SK-N-SH (cell line): ENCODE data around the gene FKRP. TPM values are rescaled to one million over a fixed set of nuclear protein-coding genes. Genes with fewer than 3 reads are reported as not detected.

Experiments
- CTCF ChIA-PET: fragments of 300-600, 350-600 bp; formaldehyde crosslinking; extraction: SDS; loops from one replicate; lab custom pipeline; 2021; lab: Yijun Ruan, JAX
- POLR2A ChIA-PET: fragments of 350-600 bp; sonication (Branson Sonifier 250); formaldehyde crosslinking; extraction: SDS; loops from one replicate; lab custom pipeline; 2020; ENCODE audit warnings: antibody characterized with exemption, inconsistent platforms; lab: Yijun Ruan, JAX
- DNase-seq: peaks from one replicate; pipeline ENCODE4 v3.0.0; 2012
- H2AFZ ChIP-seq: fragments of 200-600 bp; sonication (generic); 2 replicates; pipeline ENCODE4 v1.8.1; 2016; ENCODE audit warnings: antibody characterized with exemption, mild to moderate bottlenecking, low read depth
- H3F3A ChIP-seq: fragments of 200-600 bp; sonication (generic); replicated peaks from 2 replicates; pipeline ENCODE3; 2016; ENCODE audit warnings: antibody characterized with exemption, mild to moderate bottlenecking; ENCODE audit not compliant: insufficient read depth
- H3K27ac ChIP-seq, 2 experiments: fragments of 200-500 bp in 1 of 2; fragments of 200-600 bp in 1 of 2; sonication (Bioruptor generic) in 1 of 2; sonication (generic), shearing (Covaris generic) in 1 of 2; 2 replicates each; pipeline versions ENCODE4 v1.5.1 to v1.6.1; 2014 to 2016; ENCODE audit warnings: low read depth in 2 of 2, inconsistent platforms in 1 of 2, low read length in 1 of 2, mild to moderate bottlenecking in 1 of 2, mixed read lengths in 1 of 2
- H3K27me3 ChIP-seq: fragments of 200-600 bp; sonication (generic), shearing (Covaris generic); 2 replicates; pipeline ENCODE4 v1.6.1; 2016; ENCODE audit warnings: mixed run types; ENCODE audit not compliant: insufficient read depth
- H3K36me3 ChIP-seq, 2 experiments: fragments of 200-500 bp in 1 of 2; fragments of 200-600 bp in 1 of 2; sonication (Bioruptor generic) in 1 of 2; sonication (generic) in 1 of 2; replicated peaks in 1 of 2; 2 replicates each; pipeline versions ENCODE3 to v1.5.1; 2014 to 2016; ENCODE audit warnings: low read length in 1 of 2, mild to moderate bottlenecking in 1 of 2; ENCODE audit not compliant: insufficient read depth in 2 of 2, control insufficient read depth in 1 of 2
- H3K4me1 ChIP-seq, 2 experiments: fragments of 200-500 bp in 1 of 2; fragments of 200-600 bp in 1 of 2; sonication (Bioruptor generic) in 1 of 2; sonication (generic), shearing (Covaris generic) in 1 of 2; 2 replicates each; pipeline versions ENCODE4 v1.5.1 to v1.6.1; 2014 to 2016; ENCODE audit warnings: low read depth in 1 of 2, low read length in 1 of 2, mixed run types in 1 of 2; ENCODE audit not compliant: insufficient read depth in 2 of 2, control insufficient read depth in 1 of 2
- H3K4me2 ChIP-seq: fragments of 200-600 bp; sonication (generic), shearing (Covaris generic); 2 replicates; pipeline ENCODE4 v1.6.1; 2017; ENCODE audit warnings: mixed run types
- H3K4me3 ChIP-seq, 2 experiments: fragments of 200-500 bp in 1 of 2; fragments of 200-600 bp in 1 of 2; sonication (Bioruptor generic) in 1 of 2; sonication (generic), shearing (Covaris generic) in 1 of 2; 2 replicates each; pipeline versions ENCODE4 v1.5.1 to v1.8.1; 2014 to 2016; ENCODE audit warnings: low read depth in 2 of 2, inconsistent platforms in 1 of 2, low read length in 1 of 2, mild to moderate bottlenecking in 1 of 2, mixed read lengths in 1 of 2, moderate library complexity in 1 of 2
- H3K79me2 ChIP-seq: fragments of 200-600 bp; sonication (generic); 2 replicates; pipeline ENCODE4 v1.8.1; 2017; ENCODE audit warnings: mild to moderate bottlenecking; ENCODE audit not compliant: insufficient read depth
- H3K9ac ChIP-seq: fragments of 200-600 bp; sonication (generic); 2 replicates; pipeline ENCODE4 v1.6.1; 2017; ENCODE audit warnings: mixed run types
- H3K9me2 ChIP-seq: fragments of 200-600 bp; sonication (generic); 2 replicates; pipeline ENCODE4 v1.6.1; 2017; ENCODE audit warnings: mixed run types
- H3K9me3 ChIP-seq: fragments of 200-600 bp; sonication (generic); 2 replicates; pipeline ENCODE4 v1.6.1; 2017; ENCODE audit warnings: mixed run types, mild to moderate bottlenecking, moderate library complexity
- H4K20me1 ChIP-seq: fragments of 200-600 bp; sonication (generic); 2 replicates; pipeline ENCODE4 v1.6.1; 2017; ENCODE audit warnings: mild to moderate bottlenecking, mixed run types; ENCODE audit not compliant: insufficient read depth
- EP300 ChIP-seq, 2 experiments: IDR thresholded peaks; 2 replicates each; pipeline versions ENCODE4 v1.4.0 to v1.6.1; 2012; ENCODE audit warnings: borderline replicate concordance in 1 of 2, low read depth in 1 of 2, low read length in 1 of 2
- EZH2phosphoT487 ChIP-seq: fragments of 200-600 bp; sonication (generic); IDR thresholded peaks from 2 replicates; pipeline ENCODE4 v1.6.1; 2017; ENCODE audit warnings: low read depth, mixed run types, mild to moderate bottlenecking, antibody characterized with exemption, moderate library complexity, borderline replicate concordance
- FOSL2 ChIP-seq: IDR thresholded peaks from 2 replicates; pipeline ENCODE4 v1.4.0; 2012; ENCODE audit warnings: low read depth, mild to moderate bottlenecking, moderate library complexity, borderline replicate concordance
- FOXJ3 ChIP-seq: sonication (generic); formaldehyde crosslinking; IDR thresholded peaks from 2 replicates; pipeline ENCODE4 v1.5.1; 2020; ENCODE audit warnings: mild to moderate bottlenecking, missing genetic modification reagents
- GABPA ChIP-seq: IDR thresholded peaks from 2 replicates; pipeline ENCODE4 v1.4.0; 2012; ENCODE audit warnings: low read depth, mild to moderate bottlenecking
- MAX ChIP-seq: IDR thresholded peaks from 2 replicates; pipeline ENCODE4 v1.4.0; 2012; ENCODE audit warnings: low read depth
- MEF2A ChIP-seq: IDR thresholded peaks from 2 replicates; pipeline ENCODE4 v1.4.0; 2012; ENCODE audit warnings: low read depth, borderline replicate concordance
- MXI1 ChIP-seq: IDR thresholded peaks from 2 replicates; pipeline ENCODE4 v1.6.1; 2012; ENCODE audit warnings: mild to moderate bottlenecking, low read depth, low read length, improper control_type of control experiment
- NFIC ChIP-seq: IDR thresholded peaks from 2 replicates; pipeline ENCODE4 v1.4.0; 2012; ENCODE audit warnings: borderline replicate concordance
- NRF1 ChIP-seq: IDR thresholded peaks from 2 replicates; pipeline ENCODE4 v1.6.1; 2012; ENCODE audit warnings: low read depth, mild to moderate bottlenecking, low read length
- RAD21 ChIP-seq: IDR thresholded peaks from 2 replicates; pipeline ENCODE4 v1.6.1; 2012; ENCODE audit warnings: mild to moderate bottlenecking, low read length
- RCOR1 ChIP-seq: fragments of 150-350 bp; IDR thresholded peaks from 2 replicates; pipeline ENCODE4 v1.6.1; 2017; ENCODE audit warnings: antibody characterized with exemption, low read length
- RXRA ChIP-seq: IDR thresholded peaks from 2 replicates; pipeline ENCODE4 v1.4.0; 2012; ENCODE audit warnings: low read depth, mild to moderate bottlenecking, borderline replicate concordance
- SMC3 ChIP-seq: IDR thresholded peaks from 2 replicates; pipeline ENCODE4 v1.6.1; 2012; ENCODE audit warnings: low read depth, low read length, improper control_type of control experiment
- TEAD4 ChIP-seq: IDR thresholded peaks from 2 replicates; pipeline ENCODE4 v1.4.0; 2012; ENCODE audit warnings: mild to moderate bottlenecking, borderline replicate concordance; ENCODE audit not compliant: insufficient read depth
- USF1 ChIP-seq: IDR thresholded peaks from 2 replicates; pipeline ENCODE4 v1.4.0; 2012; ENCODE audit warnings: low read depth, borderline replicate concordance
- WGBS: methylation state at CpG from one replicate; pipeline ENCODE4 v1.1.6; 2017; ENCODE audit warnings: low lambda C conversion rate; 5-methylcytosine and 5-hydroxymethylcytosine counted together
- polyA plus RNA-seq, 3 experiments: library from polyadenylated mRNA; depleted of rRNA; stranded (reverse); fragments of >200 nt; gene quantifications; 2 replicates each; pipeline ENCODE4 v1.2.3, GENCODE V29; 2012
- TF ChIP-seq, protein P1 (sequence below): fragments of 150-350 bp; IDR thresholded peaks from 2 replicates; pipeline ENCODE4 v1.6.1; 2017; ENCODE audit warnings: antibody characterized with exemption, low read length, low read depth, borderline replicate concordance
- TF ChIP-seq, protein P2 (sequence below): IDR thresholded peaks from 2 replicates; pipeline ENCODE4; 2012
- TF ChIP-seq, protein P3 (sequence below): IDR thresholded peaks from 2 replicates; pipeline ENCODE4 v1.4.0; 2012; ENCODE audit warnings: low read depth, borderline replicate concordance

The FKRP gene
- polyA plus RNA-seq, 1 of the 3 experiments (the other 2 are of a cell fraction) = 37.3 TPM

DNA sequence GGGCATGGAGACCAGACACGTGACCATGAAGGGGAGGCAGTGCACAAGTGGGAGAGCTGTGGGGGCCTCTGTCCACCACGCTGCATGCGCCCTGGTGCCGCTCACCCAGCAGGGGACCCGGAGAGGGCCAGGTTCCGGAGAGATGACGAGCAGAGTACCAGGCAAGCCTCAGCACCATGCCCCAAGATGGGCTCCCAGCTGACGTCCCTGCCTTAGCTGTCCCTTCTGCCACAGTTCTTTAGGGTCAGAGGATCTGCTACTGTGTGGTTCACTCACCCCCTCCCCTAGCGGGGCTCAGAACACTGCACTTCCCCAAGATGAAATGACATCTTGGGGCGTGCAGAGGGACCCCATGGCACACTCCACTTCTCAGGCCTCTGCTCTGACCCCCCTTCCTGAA lies 19.3 kb upstream of the FKRP start:
- H3K9ac ChIP-seq = no peak overlapping the region
- 96% methylated on average over 7 of the region's 10 CpGs for WGBS
- no peak overlapping the region for H3K4me3 ChIP-seq
- H4K20me1 ChIP-seq = peaks cover 39% of the 10 kb centered on the region
- H3K4me2 ChIP-seq = no peak overlapping the region
- no peaks in the 10 kb centered on the region for H3K9me2 ChIP-seq
- no peak overlapping the region for H2AFZ ChIP-seq
- no peak for TF ChIP-seq FOSL2
- no peak for TF ChIP-seq MXI1
- no peak for TF ChIP-seq NRF1
- TF ChIP-seq, protein P1, sequence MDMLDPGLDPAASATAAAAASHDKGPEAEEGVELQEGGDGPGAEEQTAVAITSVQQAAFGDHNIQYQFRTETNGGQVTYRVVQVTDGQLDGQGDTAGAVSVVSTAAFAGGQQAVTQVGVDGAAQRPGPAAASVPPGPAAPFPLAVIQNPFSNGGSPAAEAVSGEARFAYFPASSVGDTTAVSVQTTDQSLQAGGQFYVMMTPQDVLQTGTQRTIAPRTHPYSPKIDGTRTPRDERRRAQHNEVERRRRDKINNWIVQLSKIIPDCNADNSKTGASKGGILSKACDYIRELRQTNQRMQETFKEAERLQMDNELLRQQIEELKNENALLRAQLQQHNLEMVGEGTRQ = no peak
- TF ChIP-seq, protein P2, sequence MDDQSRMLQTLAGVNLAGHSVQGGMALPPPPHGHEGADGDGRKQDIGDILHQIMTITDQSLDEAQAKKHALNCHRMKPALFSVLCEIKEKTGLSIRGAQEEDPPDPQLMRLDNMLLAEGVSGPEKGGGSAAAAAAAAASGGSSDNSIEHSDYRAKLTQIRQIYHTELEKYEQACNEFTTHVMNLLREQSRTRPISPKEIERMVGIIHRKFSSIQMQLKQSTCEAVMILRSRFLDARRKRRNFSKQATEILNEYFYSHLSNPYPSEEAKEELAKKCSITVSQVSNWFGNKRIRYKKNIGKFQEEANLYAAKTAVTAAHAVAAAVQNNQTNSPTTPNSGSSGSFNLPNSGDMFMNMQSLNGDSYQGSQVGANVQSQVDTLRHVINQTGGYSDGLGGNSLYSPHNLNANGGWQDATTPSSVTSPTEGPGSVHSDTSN = no peak
- TF ChIP-seq SMC3 = no peak
- TF ChIP-seq RCOR1 = no peak
- TF ChIP-seq EP300 (IDR thresholded peaks at IDR 0.05; ENCODE audit: borderline replicate concordance in 1 of 2, low read depth in 1 of 2, low read length in 1 of 2) = no peak
- no peak for TF ChIP-seq EZH2phosphoT487
- no peak for TF ChIP-seq USF1
- TF ChIP-seq TEAD4 = no peak
- no peak for TF ChIP-seq FOXJ3 (CRISPR knock-in tag)
- no peak for TF ChIP-seq MAX
- TF ChIP-seq RXRA = no peak
- no peak for TF ChIP-seq NFIC
- TF ChIP-seq RAD21 = no peak
- TF ChIP-seq GABPA = no peak
- TF ChIP-seq, protein P3, sequence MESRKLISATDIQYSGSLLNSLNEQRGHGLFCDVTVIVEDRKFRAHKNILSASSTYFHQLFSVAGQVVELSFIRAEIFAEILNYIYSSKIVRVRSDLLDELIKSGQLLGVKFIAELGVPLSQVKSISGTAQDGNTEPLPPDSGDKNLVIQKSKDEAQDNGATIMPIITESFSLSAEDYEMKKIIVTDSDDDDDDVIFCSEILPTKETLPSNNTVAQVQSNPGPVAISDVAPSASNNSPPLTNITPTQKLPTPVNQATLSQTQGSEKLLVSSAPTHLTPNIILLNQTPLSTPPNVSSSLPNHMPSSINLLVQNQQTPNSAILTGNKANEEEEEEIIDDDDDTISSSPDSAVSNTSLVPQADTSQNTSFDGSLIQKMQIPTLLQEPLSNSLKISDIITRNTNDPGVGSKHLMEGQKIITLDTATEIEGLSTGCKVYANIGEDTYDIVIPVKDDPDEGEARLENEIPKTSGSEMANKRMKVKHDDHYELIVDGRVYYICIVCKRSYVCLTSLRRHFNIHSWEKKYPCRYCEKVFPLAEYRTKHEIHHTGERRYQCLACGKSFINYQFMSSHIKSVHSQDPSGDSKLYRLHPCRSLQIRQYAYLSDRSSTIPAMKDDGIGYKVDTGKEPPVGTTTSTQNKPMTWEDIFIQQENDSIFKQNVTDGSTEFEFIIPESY = no peak
- TF ChIP-seq MEF2A = no peak
- TF ChIP-seq, all 33 proteins: peak for 0
- Histone ChIP-seq H3F3A (peaks cover 3% of the 10 kb centered on the region), H3K27me3 (no peaks in the 10 kb centered on the region), H3K79me2 (peaks cover 19% of the 10 kb centered on the region; the same call in 1 of the 2 replicates), H3K4me1 (peaks cover 3% of the 10 kb centered on the region in 2 experiments; a peak in 2 of 4 replicates), H3K9me3 (no peaks in the 10 kb centered on the region), H3K36me3 (peaks cover 20 to 86% of the 10 kb centered on the region in 2 experiments), H3K27ac (no peak overlapping the region)
- no peak for DNase-seq
- CTCF ChIA-PET = interaction anchor here (0.6 to 3.5 kb wide), 4 partner anchors 11 to 118 kb away, joined by 3 to 44 read pairs (median 18); no protein-coding TSS in a partner anchor
- POLR2A ChIA-PET = no interaction called here
